Kidney tubule cell (primary cell): Measurements from ENCODE around the gene EPHA7.

ENCODE experiments used
- DNase-seq: peaks from one replicate; pipeline ENCODE4 v3.0.0-alpha.2; 2018; ENCODE audit warnings: low spot score

Gene EPHA7

GRCh38 chr6:93419304-93420162 is at the start of gene EPHA7:
Gene EPHA7, minus strand, starts transcription at chr6:93419559. Its CDS starts 218 bp downstream, at chr6:93419341.
- peak; percentile 96 for DNase-seq

DNA sequence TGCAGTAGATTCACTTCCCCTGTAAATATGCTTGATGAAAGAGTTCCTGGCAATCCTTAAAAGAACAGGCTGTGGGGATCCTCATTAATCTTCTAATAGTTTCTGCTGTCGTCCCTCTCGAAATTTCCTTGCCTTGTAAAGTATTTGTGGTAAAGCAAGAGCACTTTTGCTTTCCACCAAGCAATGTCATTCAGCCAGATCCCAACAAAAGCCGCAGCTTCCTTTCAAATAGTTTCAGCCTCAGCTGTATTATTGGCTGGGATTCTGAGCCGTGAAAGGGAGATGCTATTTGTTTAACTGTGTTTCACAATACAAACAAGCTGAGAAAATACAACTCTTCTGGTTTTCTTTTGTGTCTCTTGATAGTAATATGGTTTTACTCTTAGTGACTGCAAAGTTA is 48.9 kb upstream of the EPHA7 start:
- no peak for DNase-seq

DNA sequence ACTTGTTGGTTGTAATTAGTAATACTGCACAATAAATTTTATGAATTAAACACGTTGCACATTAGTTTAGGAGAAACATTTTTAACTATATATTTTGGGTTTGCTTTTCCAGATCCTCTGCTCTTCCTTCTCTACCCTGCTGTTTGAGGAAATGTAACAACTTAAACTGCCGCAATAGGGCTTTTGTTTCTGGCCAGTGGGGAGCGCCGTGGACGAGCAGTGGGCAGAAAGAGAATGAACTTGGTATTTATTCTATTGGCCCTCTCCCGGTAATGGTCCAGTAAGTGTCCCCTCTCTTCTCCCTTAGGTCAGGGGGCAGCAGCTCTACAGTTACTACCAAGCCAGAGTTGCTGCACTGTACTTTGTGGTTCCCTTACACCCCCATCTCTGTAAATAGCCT is 35.2 kb upstream of the EPHA7 start:
- no peak for DNase-seq

DNA sequence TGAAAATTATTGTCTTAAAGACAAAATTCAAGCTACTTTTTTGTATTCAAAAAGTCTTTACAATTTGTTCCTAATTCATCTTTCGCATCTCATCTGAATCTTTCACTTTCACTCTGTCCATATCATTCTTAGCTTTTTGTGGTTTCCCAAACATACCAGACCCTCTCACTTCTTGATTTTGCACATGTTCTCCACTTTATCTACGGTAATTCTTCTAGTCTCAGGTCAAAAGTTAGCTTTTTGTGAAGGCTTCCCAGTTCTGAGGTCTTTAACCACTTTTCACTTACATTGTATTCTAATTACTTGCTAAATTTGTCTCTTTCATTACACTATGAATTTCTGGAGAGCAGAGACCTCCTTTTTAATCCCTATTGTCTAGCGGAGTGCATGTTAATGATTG is 34.6 kb upstream of the EPHA7 start:
- DNase-seq: no peak

- DNase-seq: peak; percentile 17
Observed at GRCh38 chr6:93447874-93448273, 28.5 kb upstream of the EPHA7 start.

- no peak for DNase-seq
Observed at GRCh38 chr6:93437491-93437890, 18.1 kb upstream of the EPHA7 start.

DNA sequence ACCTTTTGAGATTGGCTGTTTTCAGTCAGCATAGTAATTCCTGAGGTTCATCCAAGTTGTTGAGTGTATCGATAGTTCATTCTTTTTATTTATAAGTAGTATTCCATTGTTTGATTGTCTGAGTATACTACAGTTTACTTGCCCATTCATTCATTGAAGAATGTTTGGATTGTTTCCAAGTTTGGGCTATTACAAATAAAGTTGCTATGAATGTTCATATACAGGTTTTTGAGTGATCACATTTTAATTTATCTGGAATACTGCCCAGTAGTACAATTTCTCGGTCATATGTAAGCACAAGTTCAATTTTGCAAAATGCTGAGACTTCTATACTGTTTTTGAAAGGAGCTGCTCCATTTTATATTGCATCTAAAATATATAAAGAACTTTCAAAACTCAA is 14.2 kb upstream of the EPHA7 start:
- DNase-seq: no peak

GRCh38 chr6:93424303-93425064 is 5.1 kb upstream of the EPHA7 start:
- peak; percentile 17 for DNase-seq

DNA sequence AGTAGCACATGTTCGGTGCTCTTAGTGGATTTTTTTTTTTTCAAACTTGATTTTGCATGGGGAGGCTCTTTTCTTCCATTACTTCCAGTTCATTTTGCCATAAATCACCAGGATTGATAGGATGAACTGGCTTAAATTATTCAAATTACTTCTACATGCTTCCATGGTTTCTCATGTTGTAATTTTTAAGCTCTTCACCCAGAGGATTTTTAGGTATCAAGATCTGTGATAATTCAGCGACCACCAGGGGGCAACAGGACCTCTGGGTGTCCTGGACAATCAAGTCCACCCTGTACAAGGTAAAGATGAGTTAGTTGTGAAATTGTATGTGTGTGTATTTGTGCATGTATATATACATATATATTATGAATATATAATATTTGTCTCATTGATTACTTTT is 4.2 kb upstream of the EPHA7 start:
- DNase-seq: peak; percentile 66

DNA sequence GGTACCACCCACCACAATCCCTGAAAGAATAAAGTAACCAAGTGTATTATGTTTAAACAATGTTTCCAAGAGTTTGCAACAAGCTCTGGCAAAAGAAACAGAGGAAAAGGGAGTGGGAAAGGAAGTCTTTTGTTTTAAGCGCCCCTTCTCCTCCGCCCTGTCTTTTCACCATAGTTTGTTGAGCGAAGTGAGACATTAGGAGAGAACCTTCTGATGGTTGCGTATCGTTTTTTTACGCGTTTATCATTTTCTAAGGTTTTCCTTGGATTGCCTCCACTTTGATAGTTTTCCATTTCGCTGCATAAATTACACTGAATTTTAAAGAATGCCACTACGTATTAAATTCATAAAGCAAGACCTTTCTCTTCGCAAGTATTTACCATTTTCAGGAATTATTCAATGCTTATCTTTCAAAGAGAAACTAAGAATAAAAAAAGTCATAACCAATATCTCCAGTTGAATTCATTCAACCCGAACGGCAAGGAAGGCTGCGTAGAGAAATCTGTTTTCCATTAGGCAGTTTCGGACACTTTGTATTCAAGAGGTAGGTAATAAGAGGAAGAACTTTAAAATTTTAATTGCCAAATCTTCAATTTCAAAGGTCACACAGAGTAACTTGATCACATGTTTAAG is 920 bp upstream of the EPHA7 start:
- DNase-seq: no peak

DNA sequence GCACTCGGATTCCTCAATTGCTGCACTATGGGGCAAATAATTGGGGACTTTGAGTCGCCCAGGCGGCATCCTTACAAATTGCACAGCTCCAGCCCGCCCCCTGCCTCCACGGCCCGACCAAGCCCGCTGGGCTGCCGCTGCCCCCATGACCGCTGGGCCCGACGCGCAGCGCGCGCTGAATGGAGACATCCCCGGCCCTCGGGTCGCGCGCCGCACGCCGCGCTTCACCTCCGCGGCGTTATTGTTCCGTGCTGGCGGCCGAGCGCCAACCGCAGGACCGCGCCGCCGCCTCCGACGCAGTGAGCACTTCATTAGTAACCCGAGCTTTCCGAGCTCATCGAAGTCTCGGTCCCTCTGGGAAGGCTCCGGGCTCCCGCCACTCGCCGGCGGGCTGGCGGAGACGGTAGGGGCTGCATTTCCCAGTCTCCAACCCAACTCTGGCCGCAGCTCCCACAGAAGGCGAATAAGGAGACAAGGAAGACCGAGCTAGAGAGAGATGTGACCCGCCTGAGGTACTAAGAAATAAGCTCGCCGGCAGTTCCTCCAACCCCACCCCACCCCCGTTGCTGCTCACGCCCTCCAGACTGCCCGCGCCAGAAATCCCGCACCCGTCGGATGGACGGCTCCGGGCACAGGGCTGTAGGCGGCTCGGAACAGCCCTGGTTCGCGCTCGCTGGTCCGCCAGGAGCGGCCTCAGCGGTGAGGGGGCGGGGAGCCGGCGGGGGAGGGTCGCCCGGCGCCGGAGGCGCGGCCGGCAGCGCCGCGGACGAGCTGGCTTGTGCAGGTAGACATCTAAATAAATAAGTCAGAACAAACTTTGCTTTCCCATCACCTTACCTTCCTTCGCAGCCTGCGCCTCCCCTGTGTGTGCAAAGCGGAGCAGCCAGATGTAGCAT is 703 bp downstream of the EPHA7 start:
- DNase-seq: peak; percentile 49

DNA sequence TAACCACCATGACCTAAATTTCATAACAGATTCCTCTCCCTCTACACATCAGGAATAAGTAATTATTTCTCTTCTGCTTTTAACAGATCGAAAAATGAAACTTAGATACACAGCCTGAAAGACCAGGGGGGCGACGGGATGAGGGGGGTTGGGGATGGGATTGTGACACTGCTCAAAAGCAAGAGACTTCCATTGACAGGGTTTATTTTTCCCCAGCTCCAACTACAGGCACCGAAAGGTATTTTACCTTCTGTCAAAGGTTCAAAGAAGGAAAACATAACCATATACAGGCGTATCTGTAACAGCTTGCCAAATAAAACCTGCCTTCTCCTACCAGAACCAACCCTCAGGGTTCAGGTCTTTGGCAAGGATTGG is 1.3 kb downstream of the EPHA7 start:
- no peak for DNase-seq

DNA sequence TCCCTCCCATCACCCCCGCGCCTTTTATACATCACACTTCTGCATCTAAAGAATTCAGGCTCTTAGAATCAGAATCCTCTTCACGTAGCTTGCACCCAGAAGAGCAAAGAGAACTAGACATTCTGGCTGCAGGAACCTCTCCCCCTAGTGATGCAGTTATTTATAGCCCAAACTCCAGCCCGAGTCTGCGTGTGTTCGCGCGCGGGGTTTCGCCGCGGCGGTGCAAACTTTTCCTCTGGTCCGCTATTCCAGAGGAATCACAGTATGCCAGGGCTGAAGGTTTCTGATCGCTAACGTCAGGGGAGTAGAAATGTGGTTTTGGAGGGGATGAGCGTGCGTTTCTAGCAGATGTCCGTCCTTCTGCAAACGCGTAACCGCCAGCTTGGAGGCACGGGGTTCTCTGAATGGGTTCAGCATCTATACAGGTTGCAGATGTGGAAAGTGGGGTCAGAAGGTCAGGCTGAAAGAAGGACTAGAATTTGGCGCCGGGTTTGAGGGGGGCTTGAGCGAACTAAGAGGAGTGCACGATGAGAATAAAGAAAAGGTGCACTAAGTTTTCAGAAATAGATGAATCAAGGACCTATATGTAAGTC is 1.8 kb downstream of the EPHA7 start:
- peak; percentile 42 for DNase-seq

GRCh38 chr6:93416571-93417420 is 2.6 kb downstream of the EPHA7 start:
- peak; percentile 50 for DNase-seq

- DNase-seq: no peak
Observed at GRCh38 chr6:93413190-93413589, 6.2 kb downstream of the EPHA7 start.

DNA sequence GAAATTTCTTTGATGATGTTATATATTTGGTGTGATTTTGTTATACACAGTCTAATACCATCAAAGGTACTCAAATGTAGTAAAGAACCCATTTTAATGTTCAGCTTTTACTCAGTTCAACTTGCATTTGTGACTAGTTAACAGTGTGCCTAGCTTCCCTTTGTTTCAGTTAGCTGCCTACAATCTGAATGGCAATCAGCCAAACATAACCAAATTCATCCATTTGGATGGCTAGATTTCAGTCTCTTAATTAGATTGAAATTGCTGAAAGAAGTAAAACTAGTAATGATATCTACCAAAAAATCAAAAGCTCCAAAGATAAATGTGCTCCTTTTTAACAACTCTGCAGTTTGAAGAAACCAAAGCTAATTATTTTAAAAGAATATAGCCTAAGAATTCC is 6.9 kb downstream of the EPHA7 start:
- DNase-seq: no peak

- DNase-seq: peak; percentile 44
Observed at GRCh38 chr6:93407186-93407585, 12.2 kb downstream of the EPHA7 start.

DNA sequence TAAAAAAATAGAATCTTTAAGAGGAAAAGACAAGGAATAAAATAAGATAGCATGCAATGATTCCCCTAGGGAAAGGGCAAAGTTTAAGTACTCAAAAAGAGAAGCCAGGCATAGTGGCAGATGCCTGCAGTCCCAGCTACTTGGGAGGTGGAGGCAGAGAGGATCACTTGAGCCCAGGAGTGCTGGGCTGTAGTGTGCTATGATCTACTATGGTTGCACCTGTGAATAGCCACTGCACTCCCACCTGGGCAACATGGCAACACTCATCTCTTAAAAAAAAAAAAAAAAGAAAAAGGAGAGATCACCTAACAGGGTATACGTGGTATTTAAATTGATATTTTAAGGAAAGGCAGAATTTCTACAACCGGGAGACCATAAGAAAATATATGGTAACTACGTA is 16.0 kb downstream of the EPHA7 start:
- no peak for DNase-seq

DNA sequence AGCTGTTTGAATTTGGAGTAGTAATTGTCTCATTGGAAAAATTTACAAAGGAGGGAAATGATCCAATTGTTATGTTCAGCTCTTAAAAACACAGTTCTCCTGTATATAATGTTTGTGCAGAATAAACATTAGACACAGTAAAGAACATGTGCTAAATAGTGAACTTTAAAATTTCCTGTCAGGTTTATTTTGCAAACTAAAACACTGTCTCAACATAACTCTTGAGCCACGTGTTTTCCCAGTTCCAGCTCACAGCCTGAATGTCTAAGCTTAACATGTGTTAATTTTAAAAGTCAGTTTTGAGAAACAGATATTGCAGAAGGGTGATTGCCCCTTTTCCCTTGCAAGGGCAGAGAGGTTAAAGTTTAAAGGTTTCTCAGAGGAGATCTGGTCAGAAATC is 20.6 kb downstream of the EPHA7 start:
- DNase-seq: no peak

DNA sequence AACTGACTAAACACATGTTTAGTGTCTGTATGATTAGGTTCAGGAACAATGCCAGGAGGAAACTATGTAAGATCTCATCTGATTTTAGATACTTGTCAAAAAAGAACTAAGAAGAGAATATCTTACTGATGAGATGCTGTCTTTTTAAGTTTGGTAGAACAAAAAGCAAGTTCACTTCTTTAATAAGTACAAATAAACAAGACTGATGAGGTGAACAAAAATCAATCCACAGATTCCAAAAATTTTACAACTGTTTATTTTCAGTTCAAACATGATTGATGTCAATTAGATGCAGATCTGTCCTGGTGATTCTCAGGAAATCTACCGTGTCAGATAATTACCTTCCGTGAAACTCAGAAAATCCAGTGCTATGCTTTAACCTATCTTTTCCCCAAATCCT is 24.9 kb downstream of the EPHA7 start:
- DNase-seq: no peak
